Bronchial epithelial cell (primary cell): ENCODE data around the gene F8. TPM values are rescaled to one million over a fixed set of nuclear protein-coding genes. Genes with fewer than 3 reads are reported as not detected.

Source experiments
- DNase-seq: peaks from one replicate; pipeline ENCODE4 v3.0.0-alpha.2; 2010; ENCODE audit warnings: low read depth
- FAIRE-seq: peaks from 2 replicates; lab custom pipeline; 2011; peaks lifted over from hg19 to GRCh38; lab: Jason Lieb, UNC
- H3K27me3 ChIP-seq: 2 replicates; pipeline ENCODE4 v1.5.1; 2011; ENCODE audit warnings: low read length; ENCODE audit not compliant: control insufficient read depth, insufficient read depth
- H3K36me3 ChIP-seq: 2 replicates; pipeline ENCODE4 v1.5.1; 2011; ENCODE audit warnings: low read length; ENCODE audit not compliant: control insufficient read depth, insufficient read depth
- H3K4me3 ChIP-seq: 2 replicates; pipeline ENCODE4 v1.5.1; 2011; ENCODE audit warnings: mild to moderate bottlenecking, low read depth, low read length, control low read depth
- total RNA-seq: library from RNA; depleted of rRNA; stranded (reverse); fragments of >200 nt; gene quantifications from 2 replicates; pipeline ENCODE4 v1.2.1, GENCODE V29; 2014
- TF ChIP-seq, protein P1 (sequence below): IDR thresholded peaks from 2 replicates; pipeline ENCODE4 v1.5.1; 2011; ENCODE audit warnings: mild to moderate bottlenecking, moderate library complexity, low read length, control low read depth, inconsistent platforms; ENCODE audit not compliant: insufficient read depth, severe bottlenecking

F8 gene
- total RNA-seq, 1 donor from 2014 or later = 0.26 TPM

DNA sequence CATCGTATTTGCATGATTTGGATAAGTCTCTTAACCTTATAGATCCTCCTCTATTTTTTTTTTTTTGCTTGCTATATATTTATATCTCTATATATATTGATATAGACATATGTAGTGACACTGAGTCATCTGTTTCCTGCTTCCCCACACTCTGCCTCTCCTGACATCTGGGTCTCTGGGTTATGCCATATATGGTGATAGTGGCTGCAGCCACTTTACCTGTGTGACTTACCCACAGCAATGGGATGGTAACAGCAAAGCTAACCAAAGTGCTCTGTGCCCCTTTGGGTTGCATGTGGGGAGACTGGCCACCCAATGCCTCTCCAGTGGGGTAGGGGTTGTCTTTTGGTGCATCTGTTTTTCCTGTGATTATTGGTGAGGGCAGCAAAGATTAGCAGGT lies 33.9 kb upstream of the F8 start:
- peaks cover 3% of the 10 kb centered on the region for H3K36me3 ChIP-seq
- H3K4me3 ChIP-seq = no peak overlapping the region
- DNase-seq (no peak), FAIRE-seq (no peak)
- no peaks in the 10 kb centered on the region for H3K27me3 ChIP-seq
- TF ChIP-seq, protein P1, sequence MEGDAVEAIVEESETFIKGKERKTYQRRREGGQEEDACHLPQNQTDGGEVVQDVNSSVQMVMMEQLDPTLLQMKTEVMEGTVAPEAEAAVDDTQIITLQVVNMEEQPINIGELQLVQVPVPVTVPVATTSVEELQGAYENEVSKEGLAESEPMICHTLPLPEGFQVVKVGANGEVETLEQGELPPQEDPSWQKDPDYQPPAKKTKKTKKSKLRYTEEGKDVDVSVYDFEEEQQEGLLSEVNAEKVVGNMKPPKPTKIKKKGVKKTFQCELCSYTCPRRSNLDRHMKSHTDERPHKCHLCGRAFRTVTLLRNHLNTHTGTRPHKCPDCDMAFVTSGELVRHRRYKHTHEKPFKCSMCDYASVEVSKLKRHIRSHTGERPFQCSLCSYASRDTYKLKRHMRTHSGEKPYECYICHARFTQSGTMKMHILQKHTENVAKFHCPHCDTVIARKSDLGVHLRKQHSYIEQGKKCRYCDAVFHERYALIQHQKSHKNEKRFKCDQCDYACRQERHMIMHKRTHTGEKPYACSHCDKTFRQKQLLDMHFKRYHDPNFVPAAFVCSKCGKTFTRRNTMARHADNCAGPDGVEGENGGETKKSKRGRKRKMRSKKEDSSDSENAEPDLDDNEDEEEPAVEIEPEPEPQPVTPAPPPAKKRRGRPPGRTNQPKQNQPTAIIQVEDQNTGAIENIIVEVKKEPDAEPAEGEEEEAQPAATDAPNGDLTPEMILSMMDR = no peak

DNA sequence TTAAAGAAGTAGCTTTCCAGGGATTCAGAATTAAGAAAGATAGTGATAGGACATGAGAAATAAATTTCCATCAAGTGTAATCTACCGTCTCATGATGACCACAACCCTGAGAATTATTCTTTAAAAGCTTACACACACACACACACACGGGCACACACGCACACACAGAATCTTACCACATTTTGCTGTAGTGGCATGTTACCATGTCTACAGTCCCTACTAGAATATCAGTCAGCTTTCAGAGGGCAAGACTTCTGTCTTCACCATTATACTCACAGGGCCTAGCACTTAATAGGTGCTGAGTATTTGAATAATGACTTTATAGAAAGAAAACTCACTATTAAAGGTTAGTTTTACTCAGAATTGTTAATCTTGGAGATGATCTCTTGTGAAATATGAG lies 33.0 kb upstream of the F8 start:
- no peaks in the 10 kb centered on the region for H3K27me3 ChIP-seq
- TF ChIP-seq, protein P1 = no peak
- H3K4me3 ChIP-seq = no peak overlapping the region
- FAIRE-seq = no peak
- H3K36me3 ChIP-seq = peaks cover 3% of the 10 kb centered on the region
- no peak for DNase-seq

DNA sequence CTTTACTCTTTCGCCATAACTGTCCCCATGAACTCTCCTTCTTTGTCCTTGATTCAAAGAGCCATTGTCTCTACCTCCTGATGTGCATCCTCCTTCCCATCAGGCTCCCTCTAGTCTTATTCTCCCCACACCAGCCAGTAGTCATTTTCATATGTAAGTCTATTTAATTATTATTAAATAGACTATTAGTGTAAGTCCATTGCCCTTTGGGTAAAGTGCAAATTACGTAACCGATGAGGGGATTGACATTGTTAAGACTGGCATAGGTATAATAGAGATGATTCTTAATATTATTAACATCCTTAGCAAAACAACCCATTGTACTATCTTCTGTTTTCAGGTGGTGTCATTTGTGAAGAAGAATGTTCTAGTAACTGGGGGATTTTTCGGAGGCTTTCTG lies 31.7 kb upstream of the F8 start:
- DNase-seq (no peak), FAIRE-seq (peak; percentile 55)
- Histone ChIP-seq H3K4me3 (no peak overlapping the region), H3K36me3 (no peaks in the 10 kb centered on the region), H3K27me3 (no peaks in the 10 kb centered on the region)
- TF ChIP-seq, protein P1 = no peak

DNA sequence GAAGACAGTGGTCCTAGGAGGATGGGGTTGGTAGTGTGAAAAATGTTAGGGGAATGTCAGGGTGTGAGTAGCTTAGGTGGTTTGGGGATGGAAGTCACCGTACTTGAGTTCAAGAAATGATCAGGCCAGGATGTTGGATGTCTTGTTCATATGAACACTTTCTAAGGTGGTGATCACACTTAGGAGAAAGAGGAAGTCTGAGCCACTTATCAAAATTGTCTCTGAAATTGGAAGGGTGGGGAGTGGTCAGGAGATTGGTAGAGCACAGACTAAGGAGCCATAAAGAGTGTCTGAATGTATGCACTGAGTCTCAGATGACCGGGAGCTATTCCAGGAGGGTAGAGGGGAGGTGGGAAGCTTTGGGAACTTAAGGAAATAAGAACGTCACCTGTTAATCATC lies 31.1 kb upstream of the F8 start:
- H3K36me3 ChIP-seq = no peaks in the 10 kb centered on the region
- no peak overlapping the region for H3K4me3 ChIP-seq
- FAIRE-seq (no peak), DNase-seq (no peak)
- H3K27me3 ChIP-seq = no peaks in the 10 kb centered on the region
- TF ChIP-seq, protein P1 = no peak

DNA sequence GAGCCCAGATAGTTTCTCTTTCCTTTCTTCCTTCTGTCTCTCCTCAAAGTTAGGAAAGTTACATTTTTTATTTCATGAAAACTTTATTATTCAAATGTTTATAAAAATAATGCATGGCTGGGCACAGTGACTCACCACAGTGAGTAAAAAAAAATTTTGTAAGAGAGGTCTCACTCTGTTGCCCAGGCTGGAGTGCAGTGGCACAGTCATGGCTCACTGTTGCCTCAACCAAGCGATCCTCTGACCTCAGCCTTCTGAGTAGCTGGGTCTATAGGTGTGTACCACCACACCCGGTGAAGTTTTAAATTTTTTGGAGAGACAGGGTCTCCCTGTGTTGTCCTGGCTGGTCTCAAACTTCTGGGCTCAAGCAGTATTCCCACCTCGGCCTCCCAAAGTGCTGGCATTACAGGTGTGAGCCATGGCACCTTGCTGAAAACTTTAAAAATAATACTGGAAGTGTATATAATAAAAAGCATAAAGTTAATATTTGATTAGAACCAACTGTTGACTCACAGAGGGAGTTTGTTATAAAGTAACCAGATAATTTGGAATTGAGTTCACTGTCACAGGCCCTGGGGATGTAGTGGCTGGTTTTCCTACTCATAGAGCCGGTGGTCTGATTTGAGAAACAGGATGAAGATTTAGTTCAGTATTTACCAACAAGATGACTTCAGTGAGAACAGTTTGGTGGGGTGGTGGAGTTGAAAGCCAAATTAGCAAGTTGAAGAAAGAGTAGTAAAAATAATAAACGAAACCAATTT lies 30.4 kb upstream of the F8 start:
- TF ChIP-seq, protein P1 = no peak
- no peak for DNase-seq
- FAIRE-seq = no peak
- Histone ChIP-seq H3K36me3 (no peaks in the 10 kb centered on the region), H3K4me3 (no peak overlapping the region), H3K27me3 (no peaks in the 10 kb centered on the region)
